SK-N-MC (cell line): ENCODE data around the gene SRGAP3.

Experiments used
- EZH2 ChIP-seq: fragments of 200-600 bp; sonication (generic); IDR thresholded peaks from one replicate; pipeline ENCODE4 v1.6.1; 2017; ENCODE audit warnings: antibody characterized with exemption
- POLR2AphosphoS5 ChIP-seq: IDR thresholded peaks from 2 replicates; pipeline ENCODE4 v1.6.1; 2012; ENCODE audit warnings: mild to moderate bottlenecking, low read depth, low read length, borderline replicate concordance

DNA sequence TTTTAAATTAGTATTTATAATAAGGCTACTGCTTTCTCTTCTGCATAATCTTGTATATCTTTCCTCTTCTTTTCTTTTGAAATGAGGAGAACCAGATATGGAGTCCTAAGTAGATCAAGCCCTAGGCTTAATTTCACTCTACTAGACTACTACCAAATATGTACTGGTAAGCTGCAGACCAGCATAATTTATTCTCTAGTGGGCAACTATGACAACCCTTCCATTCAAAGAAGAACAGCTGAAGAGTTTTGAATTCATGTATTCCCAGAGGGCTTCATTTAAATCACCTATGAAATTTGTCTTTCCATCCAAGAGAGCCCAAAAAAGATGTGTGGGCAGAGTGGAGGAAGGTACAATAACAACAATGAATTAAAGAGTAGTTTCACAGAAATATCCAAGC lies 296.1 kb downstream of the SRGAP3 start:
- TF ChIP-seq POLR2AphosphoS5 (no peak), EZH2 (no peak)
